Mucosa of stomach (tissue), 1 donor: Measurements from ENCODE around the gene NR5A1.

Experiments
- H3K27me3 ChIP-seq: one replicate; pipeline ENCODE4 v1.7.0; 2013; ENCODE audit warnings: mild to moderate bottlenecking, low read length; ENCODE audit not compliant: control insufficient read depth, insufficient read depth
- H3K36me3 ChIP-seq: one replicate; pipeline ENCODE4 v1.7.0; 2013; ENCODE audit warnings: low read length; ENCODE audit not compliant: control insufficient read depth, insufficient read depth
- H3K4me1 ChIP-seq: one replicate; pipeline ENCODE4 v1.7.0; 2013; ENCODE audit warnings: mild to moderate bottlenecking, low read length; ENCODE audit not compliant: control insufficient read depth, insufficient read depth
- H3K4me3 ChIP-seq: one replicate; pipeline ENCODE4 v1.7.0; 2013; ENCODE audit warnings: low read length
- H3K9ac ChIP-seq: one replicate; pipeline ENCODE4 v1.7.0; 2013; ENCODE audit warnings: mild to moderate bottlenecking, low read length, moderate library complexity
- H3K9me3 ChIP-seq: one replicate; pipeline ENCODE4 v1.7.0; 2013; ENCODE audit warnings: mild to moderate bottlenecking, low read length, moderate library complexity; ENCODE audit not compliant: control insufficient read depth
- donor health status: Pancreatic carcinoma.

NR5A1 gene

DNA sequence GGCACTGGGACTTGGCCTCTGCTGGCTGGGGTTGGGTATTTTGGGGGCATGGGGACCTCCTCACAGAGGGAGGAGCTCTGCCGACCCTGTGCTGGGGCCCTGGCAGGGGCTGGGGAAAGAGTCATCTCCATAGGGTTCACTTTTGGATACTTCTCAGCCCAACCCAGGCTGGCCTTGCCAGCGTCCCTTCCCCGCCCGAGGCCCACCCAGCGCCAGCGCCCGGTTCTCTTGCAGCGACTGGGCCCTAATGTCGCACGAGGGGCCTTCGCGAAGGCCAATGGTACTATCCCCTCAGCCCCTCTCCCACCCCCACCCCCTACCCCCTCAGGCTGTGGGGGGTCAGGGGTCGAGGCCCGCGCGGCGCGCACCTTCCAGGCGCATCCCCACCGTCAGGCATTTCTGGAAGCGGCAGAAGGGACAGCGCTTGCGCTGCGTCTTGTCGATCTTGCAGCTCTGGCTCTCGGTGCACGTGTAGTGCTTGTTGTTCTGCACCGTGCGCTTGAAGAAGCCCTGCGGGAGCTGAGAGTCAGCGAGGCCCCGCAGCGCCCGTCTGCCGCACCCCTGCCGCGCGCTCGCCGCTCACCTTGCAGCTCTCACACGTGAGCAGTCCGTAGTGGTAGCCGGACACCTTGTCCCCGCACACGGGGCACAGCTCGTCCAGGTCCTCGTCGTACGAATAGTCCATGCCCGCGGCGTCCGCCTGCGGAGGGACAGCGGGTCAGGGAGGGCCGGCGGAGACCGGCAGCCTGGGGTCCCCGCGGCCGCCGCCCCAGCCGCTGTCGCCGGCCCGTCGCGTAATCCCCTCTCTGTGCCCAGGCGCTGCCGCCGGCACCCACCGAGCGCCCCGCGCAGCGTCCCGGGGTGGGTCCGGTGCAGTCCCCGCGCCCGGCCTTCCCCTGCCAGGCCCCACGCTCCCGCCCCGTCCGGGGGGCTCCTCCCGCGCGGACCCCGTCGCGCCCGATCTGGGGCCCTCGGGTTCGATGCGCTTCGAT, 4.2 kb downstream of the NR5A1 start:
- no peak overlapping the region for H3K4me3 ChIP-seq
- H3K27me3 ChIP-seq, result peaks cover 61% of the 10 kb centered on the region
- H3K9ac ChIP-seq, result no peak overlapping the region
- H3K36me3 ChIP-seq, result no peaks in the 10 kb centered on the region
- H3K4me1 ChIP-seq, result peaks cover 8% of the 10 kb centered on the region
- no peaks in the 10 kb centered on the region for H3K9me3 ChIP-seq

DNA sequence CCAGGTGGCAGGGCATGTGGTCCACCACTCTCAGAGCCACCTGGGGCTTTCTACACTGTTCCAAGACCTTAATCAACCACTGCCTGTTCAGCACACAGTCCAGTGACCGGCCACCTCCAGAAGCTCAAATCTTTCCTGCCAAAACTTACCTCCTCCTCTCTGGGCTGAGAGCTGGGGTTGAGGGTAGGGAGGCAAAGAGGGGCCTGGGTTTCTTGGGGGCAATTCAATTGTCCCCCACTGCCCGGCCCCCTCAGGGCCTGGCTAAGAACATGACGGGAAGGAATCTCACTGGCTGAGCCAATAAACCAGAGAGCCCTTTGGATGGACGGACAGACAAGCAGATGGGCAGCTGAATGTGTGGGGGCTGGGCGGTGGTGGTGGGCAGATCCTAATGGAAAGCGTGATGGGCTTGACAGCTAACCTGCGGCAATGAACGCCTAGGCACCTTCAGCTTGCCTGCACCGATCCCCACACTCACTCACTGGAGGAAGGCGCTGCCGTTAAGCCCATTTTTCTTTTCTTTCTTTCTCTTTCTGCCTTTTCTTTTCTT, 5.4 kb downstream of the NR5A1 start:
- Histone ChIP-seq H3K4me3 (no peak overlapping the region), H3K9ac (no peak overlapping the region), H3K27me3 (peaks cover 65% of the 10 kb centered on the region), H3K9me3 (no peaks in the 10 kb centered on the region), H3K36me3 (no peaks in the 10 kb centered on the region), H3K4me1 (peaks cover 8% of the 10 kb centered on the region)

DNA sequence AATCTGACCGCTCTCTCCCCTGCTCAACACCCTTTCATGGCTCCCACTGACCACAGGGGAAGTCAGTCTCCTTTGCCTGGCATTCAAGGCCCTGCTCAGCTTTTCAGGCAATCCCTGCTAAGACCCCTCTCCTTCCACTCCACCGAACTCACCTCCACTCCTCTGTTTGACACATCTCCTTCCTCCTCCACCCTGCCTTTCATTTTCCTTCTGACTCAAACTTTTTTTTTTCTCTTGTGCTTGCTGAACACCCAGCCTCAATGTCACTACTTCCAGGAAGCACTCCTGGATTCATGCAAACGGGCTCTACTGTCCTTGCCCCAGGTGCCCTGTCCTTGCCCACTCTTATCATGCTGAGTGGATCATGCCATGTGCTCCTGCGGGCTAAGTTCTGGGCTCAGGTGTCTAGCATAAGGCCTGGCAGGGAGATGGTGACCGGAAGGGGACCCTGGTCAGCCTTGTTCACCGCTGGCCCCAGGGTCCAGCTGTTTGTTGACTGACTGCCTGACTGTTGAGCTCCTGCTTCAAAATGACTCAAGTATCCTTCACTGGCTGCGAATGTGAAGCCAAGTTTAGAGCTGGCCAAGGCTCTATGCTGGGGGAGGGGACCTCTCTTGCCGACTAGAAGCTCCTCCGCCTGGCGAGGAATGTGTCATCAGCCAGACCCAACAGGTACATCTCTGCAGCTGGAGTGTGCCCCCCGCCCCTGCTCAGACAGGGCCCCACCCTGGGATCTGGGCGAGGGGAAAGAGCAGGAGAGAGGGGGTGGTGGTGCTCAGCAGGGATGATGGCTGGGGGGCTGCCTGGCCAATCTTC, 6.2 kb downstream of the NR5A1 start:
- Histone ChIP-seq H3K9ac (no peak overlapping the region), H3K36me3 (no peaks in the 10 kb centered on the region), H3K9me3 (no peaks in the 10 kb centered on the region), H3K27me3 (peaks cover 62% of the 10 kb centered on the region), H3K4me3 (no peak overlapping the region), H3K4me1 (peaks cover 8% of the 10 kb centered on the region)

DNA sequence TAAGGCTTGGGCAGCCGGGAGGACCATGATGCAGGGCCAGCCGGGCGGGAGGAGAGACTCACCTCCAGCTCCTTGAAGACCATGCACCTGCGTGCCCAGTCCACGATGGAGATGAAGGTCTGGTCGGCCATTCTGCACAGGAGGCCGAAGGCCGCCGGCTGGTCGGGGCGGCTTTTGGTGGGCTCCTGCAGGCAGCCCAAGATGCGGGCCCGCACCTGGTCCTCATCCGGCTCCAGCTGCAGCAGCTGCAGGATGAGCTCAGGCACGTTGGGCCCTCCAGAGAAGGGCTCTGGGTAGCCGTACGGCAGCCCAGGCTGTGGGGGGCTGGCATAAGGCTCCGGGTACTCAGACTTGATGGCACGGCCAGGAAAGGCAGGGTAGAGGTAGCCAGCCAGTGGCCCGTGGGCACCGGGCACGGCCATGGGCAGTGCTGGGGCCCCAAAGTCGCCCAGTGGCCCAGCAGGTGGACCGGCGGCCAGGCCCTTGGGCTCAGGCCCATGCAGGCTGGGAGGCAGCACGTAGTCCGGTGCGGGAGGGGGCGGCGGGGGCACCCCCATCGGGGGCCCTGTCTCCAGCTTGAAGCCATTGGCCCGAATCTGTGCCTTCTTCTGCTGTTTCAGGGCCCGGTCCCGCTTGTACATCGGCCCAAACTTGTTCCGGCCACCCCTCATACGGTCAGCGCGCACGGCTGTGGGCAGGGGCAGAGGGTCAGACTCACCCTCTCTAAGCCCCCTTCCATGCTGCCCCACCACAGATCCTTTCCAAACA, 7.0 kb downstream of the NR5A1 start:
- Histone ChIP-seq H3K9me3 (no peaks in the 10 kb centered on the region), H3K36me3 (no peaks in the 10 kb centered on the region), H3K27me3 (peaks cover 58% of the 10 kb centered on the region), H3K9ac (no peak overlapping the region), H3K4me1 (peaks cover 8% of the 10 kb centered on the region), H3K4me3 (no peak overlapping the region)

DNA sequence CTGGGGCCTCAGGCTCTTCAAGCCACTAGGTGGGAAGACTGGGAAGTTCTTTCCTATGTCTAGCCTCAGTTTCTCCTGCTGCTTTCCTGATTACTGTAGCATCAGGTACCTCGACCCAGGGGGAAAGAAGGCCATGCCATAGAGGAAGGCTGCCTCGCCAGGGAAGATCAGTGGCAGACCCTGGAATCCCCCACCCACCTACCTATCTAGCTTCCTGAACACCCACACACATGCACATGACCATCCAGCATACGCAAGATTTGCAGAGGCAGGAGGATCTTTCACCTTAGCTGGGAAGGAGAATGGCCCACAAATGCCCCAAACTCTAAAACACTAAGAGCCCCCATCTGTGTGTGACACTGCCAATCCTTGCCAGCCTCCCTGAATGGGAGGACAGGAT, 8.0 kb downstream of the NR5A1 start:
- no peak overlapping the region for H3K4me3 ChIP-seq
- peaks cover 7% of the 10 kb centered on the region for H3K4me1 ChIP-seq
- H3K27me3 ChIP-seq, result peaks cover 57% of the 10 kb centered on the region

DNA sequence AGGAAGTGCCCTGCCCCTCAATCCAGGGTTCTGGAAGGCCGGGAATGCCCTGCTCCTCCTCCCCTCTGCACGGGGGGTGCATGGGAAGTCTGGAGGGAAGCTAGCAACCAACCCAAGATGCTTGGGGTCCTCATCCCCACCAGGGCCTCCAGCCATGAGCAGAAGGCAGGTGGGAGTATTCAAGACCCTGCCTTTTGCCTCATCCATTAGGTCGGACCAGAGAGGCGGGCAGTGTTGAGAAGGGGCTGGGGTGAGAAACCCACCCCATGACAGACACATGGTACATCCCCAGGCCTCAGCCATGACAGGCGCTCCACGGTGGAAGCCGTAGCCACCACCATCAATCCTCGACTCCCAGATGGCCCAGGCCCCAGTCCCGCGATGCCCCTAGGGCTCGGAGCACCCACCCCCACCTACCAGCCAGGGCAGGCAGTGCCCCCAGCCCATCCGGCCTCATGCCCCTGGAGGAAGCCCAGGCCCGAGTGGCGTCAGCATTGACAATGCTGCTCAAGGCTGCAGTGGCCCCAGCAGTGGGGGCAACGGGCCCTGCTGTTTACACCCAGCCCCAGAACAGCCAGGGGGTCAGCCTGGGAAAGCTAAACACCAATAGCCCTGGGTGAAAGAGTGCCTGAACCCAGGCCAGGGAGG, 8.6 kb downstream of the NR5A1 start:
- H3K27me3 ChIP-seq, result peaks cover 55% of the 10 kb centered on the region
- H3K36me3 ChIP-seq, result no peaks in the 10 kb centered on the region
- H3K4me3 ChIP-seq, result no peak overlapping the region
- H3K9me3 ChIP-seq, result no peaks in the 10 kb centered on the region
- H3K9ac ChIP-seq, result no peak overlapping the region
- peaks cover 2% of the 10 kb centered on the region for H3K4me1 ChIP-seq

More for the DNA sequence above, 8.0 kb downstream of the NR5A1 start:
- Histone ChIP-seq H3K9me3 (no peaks in the 10 kb centered on the region), H3K9ac (no peak overlapping the region), H3K36me3 (no peaks in the 10 kb centered on the region)

DNA sequence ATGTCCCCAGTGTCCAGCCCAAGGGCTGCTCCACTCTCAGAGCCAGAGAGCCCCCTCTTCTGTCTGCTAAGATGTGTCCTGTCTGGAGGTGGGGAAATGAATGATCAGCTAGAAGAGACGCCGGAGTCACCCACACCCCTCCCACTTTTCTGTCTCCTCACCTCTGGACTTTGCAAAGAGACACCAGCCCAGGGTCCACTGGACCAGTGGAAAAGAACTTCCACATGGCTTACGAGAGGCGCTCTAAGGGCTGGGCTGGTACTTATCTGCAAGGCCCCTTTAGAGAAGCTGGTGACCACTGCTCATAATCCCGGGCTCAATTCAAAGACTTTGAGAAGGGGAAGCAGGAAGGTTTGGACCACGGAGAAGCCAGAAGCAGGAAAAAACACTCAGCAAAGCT, 9.2 kb downstream of the NR5A1 start:
- no peak overlapping the region for H3K4me3 ChIP-seq
- H3K4me1 ChIP-seq, result no peaks in the 10 kb centered on the region
- H3K9me3 ChIP-seq, result no peaks in the 10 kb centered on the region
- H3K36me3 ChIP-seq, result no peaks in the 10 kb centered on the region
- peaks cover 49% of the 10 kb centered on the region for H3K27me3 ChIP-seq
- H3K9ac ChIP-seq, result no peak overlapping the region

DNA sequence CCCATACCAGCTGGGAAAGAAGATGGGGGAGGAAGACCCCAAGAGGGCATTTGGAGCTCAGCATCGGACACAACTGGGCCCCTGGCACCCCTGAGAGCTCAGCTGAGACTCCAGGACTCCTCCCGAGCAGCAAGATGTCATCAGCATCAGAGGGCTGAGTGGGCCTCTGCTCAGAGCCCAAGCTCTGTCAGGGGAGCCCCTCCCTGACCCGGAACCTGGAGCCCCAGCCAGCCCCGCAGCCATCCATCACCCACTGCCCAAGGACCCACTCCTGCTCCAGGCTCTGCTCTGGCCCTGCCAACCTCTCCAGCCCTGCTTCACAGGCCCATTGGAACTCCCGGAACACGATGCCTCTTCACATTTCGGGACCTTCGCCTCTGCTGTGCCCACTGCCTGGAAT, 9.8 kb downstream of the NR5A1 start:
- Histone ChIP-seq H3K9me3 (no peaks in the 10 kb centered on the region), H3K9ac (no peak overlapping the region), H3K4me3 (no peak overlapping the region), H3K4me1 (no peaks in the 10 kb centered on the region), H3K27me3 (peaks cover 43% of the 10 kb centered on the region), H3K36me3 (no peaks in the 10 kb centered on the region)

DNA sequence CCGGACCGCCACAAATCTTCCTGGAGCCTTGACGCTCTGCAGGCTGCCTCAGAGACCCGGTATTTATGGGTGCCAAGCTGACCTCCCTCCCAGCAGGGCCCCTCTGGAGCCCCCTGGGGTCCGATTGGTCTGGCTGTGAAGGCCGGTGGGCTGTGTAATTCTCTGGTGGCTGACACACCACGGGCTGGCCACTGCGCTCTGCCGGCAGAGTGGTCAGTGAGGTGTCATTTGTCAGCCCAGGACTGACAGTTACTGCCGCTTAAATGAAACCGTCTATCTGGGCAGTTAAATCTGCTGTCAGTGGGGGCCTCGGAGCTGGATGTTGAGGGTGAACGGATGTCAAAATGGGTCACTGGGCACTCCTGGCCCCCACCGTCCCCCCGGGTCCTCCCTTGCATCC, 10.7 kb downstream of the NR5A1 start:
- peaks cover 33% of the 10 kb centered on the region for H3K27me3 ChIP-seq
- H3K4me3 ChIP-seq, result no peak overlapping the region
- H3K36me3 ChIP-seq, result no peaks in the 10 kb centered on the region
- H3K9ac ChIP-seq, result no peak overlapping the region
- no peaks in the 10 kb centered on the region for H3K4me1 ChIP-seq
- no peaks in the 10 kb centered on the region for H3K9me3 ChIP-seq

DNA sequence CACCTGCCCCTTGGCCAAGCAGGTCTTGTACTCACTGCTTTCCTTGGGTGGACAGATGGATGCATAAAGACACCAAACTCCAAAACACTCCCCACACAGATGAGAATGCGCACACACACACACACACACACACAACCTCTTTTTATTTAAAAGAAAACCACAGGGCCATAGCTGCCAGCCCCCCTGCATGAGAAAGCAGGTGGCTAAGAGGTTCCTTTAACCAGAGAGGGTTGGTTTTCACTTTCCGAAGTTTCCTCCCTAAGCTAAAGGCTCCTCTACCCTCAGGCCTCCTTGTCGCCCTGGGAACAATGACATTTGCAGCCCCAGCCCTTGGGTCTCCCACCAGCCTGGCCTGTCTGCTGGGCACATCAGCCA, 11.1 kb downstream of the NR5A1 start:
- Histone ChIP-seq H3K4me3 (no peak overlapping the region), H3K27me3 (peaks cover 29% of the 10 kb centered on the region), H3K9ac (no peak overlapping the region), H3K4me1 (no peaks in the 10 kb centered on the region), H3K9me3 (no peaks in the 10 kb centered on the region), H3K36me3 (no peaks in the 10 kb centered on the region)
